Transverse colon (tissue), 4 donors: ENCODE data around the gene CDKN2AIP.
"Not testable (repeated sequence)": the region's sequence is repeated elsewhere in the genome, so short reads cannot be mapped to it uniquely, and the experiment has no call there.

ENCODE experiments used
- CTCF ChIP-seq, 5 experiments: fragments of 200-600 bp in 3 of 5; fragments of 450-650 bp in 2 of 5; sonication (generic) in 3 of 5; IDR thresholded peaks; 1 replicate in 2 of 5; 2 replicates in 3 of 5; pipeline ENCODE4 v1.5.1; 2016 to 2017; ENCODE audit warnings: antibody characterized with exemption in 5 of 5, inconsistent platforms in 3 of 5, mild to moderate bottlenecking in 2 of 5, moderate library complexity in 1 of 5
- EP300 ChIP-seq: sonication (generic); formaldehyde crosslinking; IDR thresholded peaks from one replicate; pipeline ENCODE4 v1.6.1; 2017; ENCODE audit warnings: antibody characterized with exemption, low read depth
- POLR2A ChIP-seq: fragments of 450-650 bp; IDR thresholded peaks from one replicate; pipeline ENCODE4 v1.6.1; 2016; ENCODE audit warnings: antibody characterized with exemption, mild to moderate bottlenecking, moderate library complexity
- POLR2AphosphoS5 ChIP-seq, 3 donors: sonication (generic); formaldehyde crosslinking; IDR thresholded peaks; one replicate each; pipeline ENCODE4 v1.6.1; 2016; ENCODE audit warnings: antibody characterized with exemption in 3 of 3

DNA sequence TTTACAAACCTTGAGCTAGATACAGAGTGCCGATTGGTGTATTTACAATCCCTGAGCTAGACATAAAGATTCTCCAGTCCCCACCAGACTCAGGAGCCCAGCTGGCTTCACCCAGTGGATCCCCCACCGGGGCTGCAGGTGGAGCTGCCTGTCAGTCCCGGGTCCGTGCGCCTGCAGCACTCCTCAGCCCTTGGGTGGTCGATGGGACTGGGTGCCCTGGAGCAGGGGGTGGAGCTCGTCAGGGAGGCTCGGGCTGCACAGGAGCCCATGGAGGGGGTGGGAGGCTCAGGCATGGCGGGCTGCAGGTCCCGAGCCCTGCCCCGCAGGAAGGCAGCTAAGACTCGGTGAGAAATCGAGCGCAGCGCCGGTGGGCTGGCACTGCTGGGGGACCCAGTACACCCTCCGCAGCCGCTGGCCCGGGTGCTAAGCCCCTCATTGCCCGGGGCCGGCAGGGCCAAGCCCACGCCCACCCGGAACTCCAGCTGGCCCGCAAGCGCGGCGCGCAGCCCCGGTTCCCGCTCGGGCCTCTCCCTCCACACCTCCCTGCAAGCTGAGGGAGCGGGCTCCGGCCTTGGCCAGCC lies 38.2 kb downstream of the CDKN2AIP start:
- not testable (repeated sequence) for TF ChIP-seq CTCF (IDR thresholded peaks at IDR 0.05); POLR2AphosphoS5 (IDR thresholded peaks at IDR 0.05); POLR2A; EP300
